NCI-H128 (cell line): Measurements from ENCODE around the gene EFHD1.

Experiments used
- DNase-seq: peaks from one replicate; lab custom pipeline; 2025; ENCODE audit not compliant: unreplicated experiment; lab: John Stamatoyannopoulos, UW

The EFHD1 gene, protein sequence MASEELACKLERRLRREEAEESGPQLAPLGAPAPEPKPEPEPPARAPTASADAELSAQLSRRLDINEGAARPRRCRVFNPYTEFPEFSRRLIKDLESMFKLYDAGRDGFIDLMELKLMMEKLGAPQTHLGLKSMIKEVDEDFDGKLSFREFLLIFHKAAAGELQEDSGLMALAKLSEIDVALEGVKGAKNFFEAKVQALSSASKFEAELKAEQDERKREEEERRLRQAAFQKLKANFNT

GRCh38 chr2:232633413-232634205 is at the start of gene EFHD1:
EFHD1 (plus strand) TSS chr2:232633604; CDS start chr2:232633705, 101 bp downstream.
- no peak for DNase-seq

GRCh38 chr2:232584238-232584637 is 49.2 kb upstream of the EFHD1 start:
- no peak for DNase-seq

DNA sequence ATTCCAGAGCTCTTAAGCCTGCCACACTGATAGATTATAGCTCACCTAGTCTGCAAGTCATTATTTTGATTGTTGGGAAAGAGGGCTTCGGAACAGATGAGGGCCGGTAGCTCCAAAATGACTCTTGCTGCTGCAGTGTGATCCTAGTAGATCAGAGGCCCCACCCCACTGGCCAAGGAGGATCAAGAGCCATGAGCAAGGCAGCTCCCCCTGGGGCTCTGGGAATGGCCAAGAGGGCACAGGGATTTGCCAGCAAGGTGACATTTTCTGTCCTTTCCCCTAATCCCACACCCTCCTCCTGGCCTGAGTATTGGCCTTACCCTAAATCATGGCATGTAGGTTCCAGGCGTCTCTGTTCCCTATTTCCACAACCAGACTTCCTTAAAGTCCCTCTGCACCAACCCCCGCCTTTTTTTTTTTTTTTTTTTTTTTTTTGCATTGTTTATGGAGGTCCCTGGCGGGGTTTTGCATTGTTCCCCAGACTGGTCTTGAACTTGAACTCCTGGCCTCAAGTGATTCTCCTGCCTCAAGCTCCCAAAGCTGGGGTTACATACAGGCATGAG is 46.4 kb upstream of the EFHD1 start:
- no peak for DNase-seq

DNA sequence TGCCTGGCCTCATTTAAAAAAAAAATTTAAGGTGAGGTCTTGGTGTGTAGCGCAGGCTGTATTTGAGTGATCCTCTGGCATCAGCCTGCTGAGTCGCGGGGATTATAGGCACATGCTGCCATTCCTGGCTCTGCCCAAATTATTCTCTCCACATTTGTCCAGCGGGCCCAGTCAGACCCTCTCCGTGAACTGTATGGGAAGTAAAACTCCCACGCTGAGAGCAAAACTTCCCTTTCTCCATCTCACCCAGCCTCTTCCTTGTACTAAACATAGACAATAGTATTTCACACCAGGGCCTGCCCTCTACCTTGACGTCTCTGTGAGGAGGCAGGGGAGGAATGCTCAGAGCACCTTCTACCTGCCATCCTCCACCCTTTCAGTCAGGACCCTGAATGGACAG is 45.9 kb upstream of the EFHD1 start:
- no peak for DNase-seq

DNA sequence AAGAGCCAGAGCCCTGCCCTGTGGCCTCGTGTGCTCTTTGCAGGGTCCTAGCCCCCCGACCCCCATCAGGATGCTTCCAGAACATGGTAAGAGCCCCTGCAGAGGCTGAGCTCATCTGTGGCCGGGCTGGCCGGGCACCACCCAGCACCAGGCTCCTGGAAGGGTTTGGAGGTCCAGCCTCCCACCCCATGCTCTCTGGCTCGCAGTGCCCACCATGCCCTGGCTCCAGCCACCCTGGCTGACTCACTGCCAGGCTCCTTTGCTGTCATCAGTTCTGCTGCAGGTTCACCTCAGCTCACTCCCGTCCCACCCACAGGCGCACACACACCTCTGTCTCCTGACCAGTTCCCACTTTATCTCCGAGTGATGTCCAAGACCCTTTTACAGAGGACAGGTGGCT is 45.4 kb upstream of the EFHD1 start:
- no peak for DNase-seq

GRCh38 chr2:232588680-232589585 is 44.5 kb upstream of the EFHD1 start:
- DNase-seq, result no peak

DNA sequence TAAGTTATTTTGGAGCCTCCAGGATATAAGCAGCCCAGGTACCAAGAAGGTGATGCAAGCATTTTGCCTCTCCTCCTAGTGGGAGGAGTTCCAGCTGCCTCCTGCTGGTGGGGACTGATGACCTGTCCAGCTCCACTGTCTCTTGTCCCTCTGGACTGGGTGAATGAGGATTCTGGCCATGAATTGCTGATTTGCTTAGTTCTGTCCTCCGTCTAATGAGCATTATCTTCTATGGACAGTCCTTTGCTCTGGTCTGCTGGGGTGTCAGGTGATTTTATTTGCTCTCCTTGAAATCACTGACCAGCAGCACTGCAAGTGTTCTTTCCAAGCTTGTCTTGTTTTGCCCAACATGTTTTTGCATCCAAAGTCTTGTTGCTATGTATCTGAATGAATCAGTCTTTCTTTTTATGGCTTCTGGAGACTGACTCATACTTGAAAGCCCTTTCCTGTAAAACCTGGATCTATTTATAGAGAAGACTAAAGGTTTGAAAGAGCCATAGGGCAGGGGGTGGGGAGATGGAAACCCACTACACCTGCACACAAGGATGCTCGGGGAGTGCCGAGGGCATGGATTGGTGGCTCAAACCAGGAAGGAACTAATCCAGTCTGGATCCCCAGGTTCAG is 40.5 kb upstream of the EFHD1 start:
- DNase-seq, result no peak

- no peak for DNase-seq
These were observed 39.4 kb upstream of the EFHD1 start for GRCh38 chr2:232593982-232594381.

DNA sequence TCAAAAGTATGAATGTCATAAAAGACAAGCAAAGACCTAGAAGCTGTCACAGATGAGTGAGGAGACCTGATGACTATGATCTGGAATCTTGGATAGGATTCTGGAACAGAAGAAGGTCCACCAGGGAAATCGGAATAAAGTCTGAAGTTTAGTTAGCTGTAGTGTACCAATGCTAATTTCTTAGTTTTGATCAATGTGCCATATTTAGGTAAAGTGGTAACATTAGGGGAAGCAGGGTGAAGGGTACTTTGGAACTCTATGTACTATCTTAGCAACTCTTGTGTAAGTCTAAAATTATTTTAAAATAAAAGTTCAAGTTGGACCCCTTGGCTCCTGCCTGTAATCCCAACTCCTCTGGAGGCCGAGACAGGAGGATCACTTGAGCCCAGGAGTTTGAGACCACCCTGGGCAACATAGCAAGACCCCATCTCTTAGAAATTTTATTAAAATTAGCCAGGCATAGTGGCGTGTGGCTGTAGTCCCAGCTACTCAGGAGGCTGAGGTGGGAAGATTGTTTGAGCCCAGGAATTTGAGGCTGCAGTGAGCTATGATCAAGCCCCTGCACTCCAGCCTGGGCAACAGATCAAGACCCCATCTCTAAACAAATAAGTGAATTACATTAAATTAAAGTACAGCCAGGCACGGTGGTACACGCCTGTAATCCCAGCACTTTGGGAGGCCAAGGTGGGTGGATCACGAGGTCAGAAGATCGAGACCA is 35.9 kb upstream of the EFHD1 start:
- DNase-seq, result no peak

GRCh38 chr2:232598293-232598692 is 35.1 kb upstream of the EFHD1 start:
- DNase-seq, result no peak

DNA sequence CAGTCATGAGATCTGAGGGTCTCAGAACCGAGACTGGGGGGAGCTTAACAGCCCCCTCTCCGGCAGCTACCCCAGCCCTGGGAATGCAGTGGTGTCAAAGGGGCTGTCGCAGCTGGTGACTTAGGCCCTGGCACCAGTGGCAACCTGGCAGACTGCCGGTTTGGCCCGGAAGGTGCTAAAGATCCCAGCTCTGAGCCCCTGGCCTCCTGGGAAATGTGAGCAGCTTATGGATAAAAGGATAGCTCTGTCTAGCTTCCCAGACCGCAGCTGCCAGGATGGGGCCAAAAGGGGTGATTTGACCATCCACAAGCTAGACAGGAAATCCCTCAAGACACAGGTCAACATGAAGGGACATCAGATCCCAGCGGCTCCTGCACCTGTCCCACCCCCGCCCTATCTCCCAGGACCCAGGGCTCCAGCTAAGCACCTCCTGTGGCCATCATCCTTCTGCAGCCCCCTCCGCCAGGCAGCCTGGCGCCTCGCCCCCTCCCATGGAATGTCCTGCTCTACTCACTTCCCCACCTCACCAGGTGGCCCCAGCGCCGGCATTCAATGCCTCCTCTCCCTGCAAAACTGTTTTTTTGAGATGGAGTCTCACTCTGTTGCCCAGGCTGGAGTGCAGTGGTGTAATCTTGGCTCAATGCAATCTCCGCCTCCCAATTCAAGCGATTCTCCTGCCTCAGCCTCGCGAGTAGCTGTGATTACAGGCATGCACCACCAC is 33.2 kb upstream of the EFHD1 start:
- DNase-seq, result no peak

DNA sequence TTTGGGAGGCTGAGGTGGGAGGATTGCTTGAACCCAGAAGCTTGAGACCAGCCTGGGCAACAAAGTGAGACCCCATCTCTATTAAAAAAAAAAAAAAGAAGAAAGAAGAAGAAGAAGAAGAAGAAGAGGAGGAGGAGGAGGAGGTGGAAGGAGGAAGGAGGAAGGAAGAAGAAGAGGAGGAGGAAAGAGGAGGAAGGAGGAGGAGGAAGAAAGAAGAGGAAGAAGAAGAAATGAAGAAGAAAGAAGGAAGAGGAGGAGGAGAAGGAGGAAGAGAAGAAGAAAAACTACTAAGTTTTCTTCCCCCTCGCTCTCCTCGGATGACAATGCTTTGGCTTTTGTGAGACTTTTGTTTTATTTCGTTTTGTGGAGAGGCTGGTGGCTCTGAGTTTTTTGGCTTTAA is 30.1 kb upstream of the EFHD1 start:
- no peak for DNase-seq

GRCh38 chr2:232604535-232604934 is 28.9 kb upstream of the EFHD1 start:
- DNase-seq, result no peak

DNA sequence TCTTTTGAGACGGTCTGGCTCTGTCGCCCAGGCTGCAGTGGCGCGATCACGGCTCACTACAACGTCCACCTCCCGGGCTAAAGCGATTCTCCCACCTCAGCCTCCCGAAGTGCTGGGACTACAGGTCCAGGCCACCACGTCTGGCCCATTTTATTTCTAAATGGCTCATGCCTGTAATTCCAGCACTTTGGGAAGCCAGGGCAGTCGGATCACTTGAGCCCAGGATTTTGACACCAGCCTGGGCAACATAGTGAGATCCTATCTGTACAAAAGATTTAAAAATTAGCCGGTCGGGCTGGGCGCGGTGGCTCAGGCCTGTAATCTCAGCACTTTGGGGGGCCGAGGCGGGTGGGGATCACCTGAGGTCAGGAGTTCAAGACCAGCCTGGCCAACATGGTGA is 26.4 kb upstream of the EFHD1 start:
- no peak for DNase-seq

DNA sequence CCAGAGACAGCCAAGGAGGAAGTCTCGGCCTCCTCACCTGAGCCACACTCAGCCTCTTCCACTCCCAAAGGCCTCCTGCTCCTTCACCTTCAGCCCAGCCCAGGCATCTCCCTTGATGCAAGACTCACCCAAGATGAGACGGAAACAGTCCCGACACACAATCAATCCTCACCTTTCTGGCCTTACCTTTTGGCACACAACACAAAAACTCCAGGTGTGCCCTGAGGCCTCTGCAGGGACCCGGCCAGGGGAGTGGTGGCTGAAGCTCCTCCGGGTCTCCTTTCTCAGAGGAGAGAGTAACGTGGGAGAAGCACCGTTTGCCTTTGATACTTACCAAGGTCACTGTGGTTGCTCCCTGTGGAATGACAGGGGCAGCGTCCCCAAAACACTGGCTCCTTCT is 23.8 kb upstream of the EFHD1 start:
- DNase-seq, result no peak

GRCh38 chr2:232610081-232610480 is 23.3 kb upstream of the EFHD1 start:
- DNase-seq, result no peak

DNA sequence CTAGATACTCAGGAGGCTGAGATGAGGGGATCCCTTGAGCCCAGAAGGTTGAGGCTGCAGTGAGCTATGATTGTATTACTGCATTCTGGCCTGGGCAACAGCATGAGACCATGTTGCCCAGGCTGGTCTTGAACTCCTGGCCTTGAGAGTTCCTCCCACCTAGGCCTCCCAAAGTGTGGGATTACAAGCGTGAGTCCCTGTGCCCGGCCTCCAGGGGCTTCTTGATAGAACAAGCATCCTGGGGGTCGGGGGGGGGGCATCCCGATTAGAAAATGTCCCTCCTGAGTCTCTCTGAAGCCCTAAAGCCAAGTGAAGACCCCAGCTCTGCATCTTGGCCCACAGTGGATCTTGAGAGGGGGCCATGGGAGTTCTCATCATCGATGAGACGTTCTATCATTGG is 22.3 kb upstream of the EFHD1 start:
- DNase-seq, result no peak

- no peak for DNase-seq
These were observed 21.7 kb upstream of the EFHD1 start for GRCh38 chr2:232611559-232612218.

- DNase-seq, result no peak
These were observed 19.8 kb upstream of the EFHD1 start for GRCh38 chr2:232613538-232614134.
